B cell (primary cell): ENCODE measurements around the gene ARHGAP26.

Source experiments
- CTCF ChIP-seq: fragments of 200-600 bp; IDR thresholded peaks from one replicate; pipeline ENCODE4 v1.8.0; 2022; ENCODE audit warnings: antibody characterized with exemption, mild to moderate bottlenecking
- EZH2 ChIP-seq: IDR thresholded peaks from 2 replicates; pipeline ENCODE4 v1.6.1; 2012; ENCODE audit warnings: borderline replicate concordance, low read depth, mild to moderate bottlenecking, moderate library complexity, low read length; ENCODE audit not compliant: insufficient read depth, poor library complexity, severe bottlenecking

GRCh38 chr5:143153332-143154119 lies 383.3 kb downstream of the ARHGAP26 start:
- TF ChIP-seq CTCF (no peak), EZH2 (no peak)
